DMS 273 (cell line): ENCODE results near the gene URB2.

Source experiments
- DNase-seq: peaks from one replicate; lab custom pipeline; 2025; ENCODE audit not compliant: unreplicated experiment; lab: John Stamatoyannopoulos, UW

Gene URB2

GRCh38 chr1:229643996-229644745 is 18.1 kb downstream of the URB2 start:
- DNase-seq: no peak

- no peak for DNase-seq
Measured at GRCh38 chr1:229645324-229645993, 19.4 kb downstream of the URB2 start.

GRCh38 chr1:229648406-229648805 is 22.4 kb downstream of the URB2 start:
- no peak for DNase-seq

- no peak for DNase-seq
Measured at GRCh38 chr1:229650045-229650444, 24.0 kb downstream of the URB2 start.

- DNase-seq: no peak
Measured at GRCh38 chr1:229651546-229651945, 25.5 kb downstream of the URB2 start.

- no peak for DNase-seq
Measured at GRCh38 chr1:229653420-229653819, 27.4 kb downstream of the URB2 start.

- no peak for DNase-seq
Measured at GRCh38 chr1:229655781-229656180, 29.7 kb downstream of the URB2 start.

GRCh38 chr1:229657993-229658755 is 32.1 kb downstream of the URB2 start:
- DNase-seq: no peak

- peak; percentile 87 for DNase-seq
Measured at GRCh38 chr1:229661022-229661877, 35.2 kb downstream of the URB2 start.

- no peak for DNase-seq
Measured at GRCh38 chr1:229661897-229662296, 35.9 kb downstream of the URB2 start.

GRCh38 chr1:229664133-229664689 is 38.2 kb downstream of the URB2 start:
- peak; percentile 50 for DNase-seq

GRCh38 chr1:229665912-229666558 is 40.0 kb downstream of the URB2 start:
- no peak for DNase-seq

GRCh38 chr1:229666585-229666984 is 40.5 kb downstream of the URB2 start:
- DNase-seq: no peak

GRCh38 chr1:229669333-229669732 is 43.3 kb downstream of the URB2 start:
- DNase-seq: no peak

GRCh38 chr1:229671310-229671709 is 45.3 kb downstream of the URB2 start:
- no peak for DNase-seq

GRCh38 chr1:229672246-229672645 is 46.2 kb downstream of the URB2 start:
- DNase-seq: no peak

- no peak for DNase-seq
Measured at GRCh38 chr1:229674042-229674441, 48.0 kb downstream of the URB2 start.

GRCh38 chr1:229675396-229675795 is 49.3 kb downstream of the URB2 start:
- no peak for DNase-seq

- DNase-seq: no peak
Measured at GRCh38 chr1:229685149-229685548, 59.1 kb downstream of the URB2 start.

- no peak for DNase-seq
Measured at GRCh38 chr1:229689273-229689672, 63.2 kb downstream of the URB2 start.
